Nephron progenitor cell (in vitro differentiated cells): ENCODE data around the gene DHX8.

Experiments
- DNase-seq: peaks from one replicate; pipeline ENCODE4 v3.0.0; 2021
- H3K27ac Mint-ChIP-seq: 2 replicates; pipeline ENCODE4 v1.8.0; 2021; ENCODE audit warnings: mild to moderate bottlenecking, moderate library complexity, mixed read lengths
- H3K27me3 Mint-ChIP-seq: 2 replicates; pipeline ENCODE4 v1.8.0; 2021; ENCODE audit warnings: mild to moderate bottlenecking, low read depth, mixed read lengths; ENCODE audit not compliant: poor library complexity
- H3K36me3 Mint-ChIP-seq: 2 replicates; pipeline ENCODE4 v1.8.0; 2021; ENCODE audit warnings: low read depth, mixed read lengths
- H3K4me1 Mint-ChIP-seq: 2 replicates; pipeline ENCODE4 v1.8.0; 2021; ENCODE audit warnings: mixed read lengths
- H3K4me3 Mint-ChIP-seq: 2 replicates; pipeline ENCODE4 v1.8.0; 2021; ENCODE audit warnings: mild to moderate bottlenecking, moderate library complexity, mixed read lengths
- H3K9me3 Mint-ChIP-seq: 2 replicates; pipeline ENCODE4 v1.8.0; 2021; ENCODE audit warnings: mild to moderate bottlenecking, moderate library complexity, mixed read lengths
- TF ChIP-seq, protein P1 (sequence below): fragments of 200-600 bp; sonication (generic); IDR thresholded peaks from 2 replicates; pipeline ENCODE4 v1.5.0; 2021; ENCODE audit warnings: antibody characterized with exemption

Gene DHX8

GRCh38 chr17:43540821-43541674, 57.3 kb downstream of the DHX8 start:
- DNase-seq, result peak; percentile 30
- TF ChIP-seq, protein P1, sequence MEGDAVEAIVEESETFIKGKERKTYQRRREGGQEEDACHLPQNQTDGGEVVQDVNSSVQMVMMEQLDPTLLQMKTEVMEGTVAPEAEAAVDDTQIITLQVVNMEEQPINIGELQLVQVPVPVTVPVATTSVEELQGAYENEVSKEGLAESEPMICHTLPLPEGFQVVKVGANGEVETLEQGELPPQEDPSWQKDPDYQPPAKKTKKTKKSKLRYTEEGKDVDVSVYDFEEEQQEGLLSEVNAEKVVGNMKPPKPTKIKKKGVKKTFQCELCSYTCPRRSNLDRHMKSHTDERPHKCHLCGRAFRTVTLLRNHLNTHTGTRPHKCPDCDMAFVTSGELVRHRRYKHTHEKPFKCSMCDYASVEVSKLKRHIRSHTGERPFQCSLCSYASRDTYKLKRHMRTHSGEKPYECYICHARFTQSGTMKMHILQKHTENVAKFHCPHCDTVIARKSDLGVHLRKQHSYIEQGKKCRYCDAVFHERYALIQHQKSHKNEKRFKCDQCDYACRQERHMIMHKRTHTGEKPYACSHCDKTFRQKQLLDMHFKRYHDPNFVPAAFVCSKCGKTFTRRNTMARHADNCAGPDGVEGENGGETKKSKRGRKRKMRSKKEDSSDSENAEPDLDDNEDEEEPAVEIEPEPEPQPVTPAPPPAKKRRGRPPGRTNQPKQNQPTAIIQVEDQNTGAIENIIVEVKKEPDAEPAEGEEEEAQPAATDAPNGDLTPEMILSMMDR, result no peak
- H3K27ac Mint-ChIP-seq, result peak overlapping the region; percentile 44
- peaks cover 8% of the 10 kb centered on the region for H3K36me3 Mint-ChIP-seq
- peaks cover 24% of the 10 kb centered on the region for H3K27me3 Mint-ChIP-seq
- H3K4me3 Mint-ChIP-seq, result peak overlapping the region; percentile 68
- peaks cover 72% of the 10 kb centered on the region for H3K4me1 Mint-ChIP-seq
- no peaks in the 10 kb centered on the region for H3K9me3 Mint-ChIP-seq

DNA sequence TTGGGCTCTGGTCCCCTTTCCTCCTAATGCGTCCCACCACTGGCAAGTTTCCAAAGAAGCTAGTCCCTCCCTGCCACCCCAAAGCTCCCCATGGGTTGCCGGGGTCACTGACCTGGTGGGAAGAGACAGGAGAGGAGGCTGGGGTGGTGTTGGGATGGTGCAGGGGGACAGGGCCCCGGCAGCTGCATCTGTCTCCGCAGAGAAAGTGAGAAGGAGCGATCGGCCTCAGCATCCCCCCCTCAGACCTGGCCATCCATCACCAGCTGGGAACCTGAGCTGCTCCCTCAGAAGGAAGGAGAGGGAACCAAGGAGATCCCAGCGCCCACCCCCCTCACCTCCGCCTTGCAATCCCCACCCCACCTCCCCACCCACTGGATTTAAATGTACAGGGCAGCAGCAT, 59.1 kb downstream of the DHX8 start:
- peaks cover 37% of the 10 kb centered on the region for H3K27me3 Mint-ChIP-seq
- no peaks in the 10 kb centered on the region for H3K9me3 Mint-ChIP-seq
- H3K4me1 Mint-ChIP-seq, result peaks cover 77% of the 10 kb centered on the region
- peak overlapping the region; percentile 4 for H3K27ac Mint-ChIP-seq
- H3K36me3 Mint-ChIP-seq, result no peaks in the 10 kb centered on the region
- DNase-seq, result peak; percentile 45
- peak overlapping the region; percentile 92 for H3K4me3 Mint-ChIP-seq
- TF ChIP-seq, protein P1, result no peak

GRCh38 chr17:43543300-43543699, 59.5 kb downstream of the DHX8 start:
- Mint-ChIP-seq H3K27me3 (peaks cover 40% of the 10 kb centered on the region), H3K27ac (no peak overlapping the region), H3K36me3 (no peaks in the 10 kb centered on the region), H3K4me1 (peaks cover 80% of the 10 kb centered on the region), H3K9me3 (no peaks in the 10 kb centered on the region), H3K4me3 (peak overlapping the region; percentile 92)
- TF ChIP-seq, protein P1, result no peak
- DNase-seq, result peak; percentile 28

DNA sequence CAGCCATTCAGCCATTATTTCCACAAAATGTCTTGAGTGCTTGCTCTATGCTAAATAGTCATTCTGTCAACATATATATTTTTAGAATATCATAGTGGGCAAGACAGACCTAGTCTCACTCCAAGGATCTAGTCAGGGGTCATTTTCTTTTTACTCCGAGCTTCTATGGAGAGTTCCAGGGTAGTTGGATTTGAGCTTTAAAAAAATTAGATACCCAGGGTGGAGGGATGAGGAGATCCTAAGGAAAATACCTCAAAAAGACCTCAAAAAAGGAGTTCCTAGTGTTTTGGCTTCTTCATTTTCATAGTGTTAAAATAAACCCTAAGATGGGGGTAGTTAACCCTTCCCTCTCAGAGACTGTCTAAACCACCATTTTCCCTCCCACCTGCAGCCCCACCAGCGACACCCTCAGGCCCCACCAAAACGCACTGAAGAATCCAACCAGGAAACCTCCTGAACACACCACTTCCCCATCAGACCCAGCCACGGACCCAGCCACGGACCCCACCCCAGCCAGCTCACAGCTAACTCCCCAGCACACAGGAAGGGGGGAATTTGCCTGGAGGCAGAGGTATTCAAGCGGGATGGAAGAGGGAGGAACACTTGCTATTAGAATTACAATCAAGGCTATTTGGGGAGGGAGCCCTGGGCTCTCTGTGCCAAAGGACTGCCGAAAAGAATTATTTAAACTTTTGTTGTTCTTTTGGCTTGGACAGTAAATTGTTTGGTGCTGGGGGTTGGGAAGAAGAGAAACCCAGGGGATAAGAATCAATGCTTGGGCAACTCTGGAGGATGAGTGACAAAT, 60.2 kb downstream of the DHX8 start:
- H3K4me1 Mint-ChIP-seq, result peaks cover 75% of the 10 kb centered on the region

DNA sequence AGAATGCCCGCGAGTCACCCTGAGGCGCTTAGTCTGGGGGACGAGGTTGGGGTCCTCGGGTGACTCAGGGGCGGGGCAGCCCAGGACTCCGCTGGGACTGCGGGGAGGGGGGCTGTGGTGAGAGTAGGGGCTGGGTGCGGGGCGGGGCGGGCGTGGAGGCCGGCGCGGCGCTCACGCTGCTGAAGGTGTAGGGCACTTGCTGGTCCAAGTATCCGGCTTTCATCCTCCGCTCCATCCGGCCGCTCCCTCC, 61.5 kb downstream of the DHX8 start:
- Mint-ChIP-seq H3K27me3 (peaks cover 51% of the 10 kb centered on the region), H3K27ac (no peak overlapping the region), H3K9me3 (no peaks in the 10 kb centered on the region), H3K4me1 (peaks cover 75% of the 10 kb centered on the region), H3K4me3 (peak overlapping the region; percentile 92), H3K36me3 (no peaks in the 10 kb centered on the region)
- TF ChIP-seq, protein P1, result no peak
- DNase-seq, result no peak

More for the DNA sequence above, 60.2 kb downstream of the DHX8 start:
- DNase-seq, result no peak
- Mint-ChIP-seq H3K36me3 (no peaks in the 10 kb centered on the region), H3K27ac (no peak overlapping the region), H3K4me3 (peak overlapping the region; percentile 92), H3K9me3 (no peaks in the 10 kb centered on the region), H3K27me3 (peaks cover 42% of the 10 kb centered on the region)
- TF ChIP-seq, protein P1, result no peak
